NOMO-1 treated with DMSO at 0.1 percent for 48 hours (cell line): ENCODE results near the gene TESMIN.

ENCODE experiments used
- DNase-seq: peaks from one replicate; lab custom pipeline; 2025; ENCODE audit not compliant: unreplicated experiment; lab: John Stamatoyannopoulos, UW

The TESMIN gene

GRCh38 chr11:68684385-68685356 is 66.6 kb downstream of the TESMIN start, which contains the start of gene GAL:
GAL (plus strand) TSS chr11:68684544; CDS start chr11:68684924, 380 bp downstream.
- DNase-seq, result no peak

DNA sequence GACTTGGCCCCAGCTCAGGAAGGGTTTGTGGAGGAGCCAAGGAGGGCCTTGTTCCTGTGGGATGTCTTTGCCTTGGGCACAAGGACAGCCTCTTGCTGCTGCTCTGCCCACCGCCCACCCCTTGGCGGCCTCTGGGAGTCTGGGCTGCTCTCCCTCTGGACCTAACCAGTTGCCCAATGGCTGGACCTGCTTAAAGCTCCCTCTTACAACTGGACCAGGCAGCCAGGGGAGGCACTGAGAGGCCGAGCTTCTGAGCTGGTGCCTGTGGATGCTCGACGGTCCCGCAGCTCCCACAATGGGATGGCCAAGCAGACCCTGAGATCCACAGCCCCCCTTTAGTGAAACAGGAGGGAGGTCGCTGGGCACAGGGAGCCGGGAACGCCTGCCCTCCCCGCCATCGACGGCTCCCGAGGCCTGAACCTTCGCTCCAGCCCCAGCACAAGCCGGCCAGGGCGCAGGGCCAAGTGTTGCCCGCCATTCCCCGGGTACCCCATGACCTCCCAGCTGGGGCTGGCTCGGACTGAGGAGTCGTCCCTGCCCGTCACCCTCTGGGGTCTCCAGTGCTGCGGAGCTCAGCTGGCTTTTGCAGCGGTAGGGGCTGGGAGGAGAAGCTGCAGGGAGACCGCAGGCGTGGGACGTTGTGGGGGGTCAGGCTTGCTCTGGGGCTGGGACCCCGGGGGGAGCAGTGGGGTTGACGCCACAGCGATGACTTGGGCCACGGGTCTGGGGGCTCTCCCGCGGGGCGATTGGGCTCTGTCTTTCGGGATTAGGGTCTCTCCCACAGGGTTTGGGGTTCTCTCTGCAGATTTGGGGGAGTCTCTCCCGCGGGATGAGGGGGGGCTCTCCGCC is 67.6 kb downstream of the TESMIN start:
- no peak for DNase-seq

DNA sequence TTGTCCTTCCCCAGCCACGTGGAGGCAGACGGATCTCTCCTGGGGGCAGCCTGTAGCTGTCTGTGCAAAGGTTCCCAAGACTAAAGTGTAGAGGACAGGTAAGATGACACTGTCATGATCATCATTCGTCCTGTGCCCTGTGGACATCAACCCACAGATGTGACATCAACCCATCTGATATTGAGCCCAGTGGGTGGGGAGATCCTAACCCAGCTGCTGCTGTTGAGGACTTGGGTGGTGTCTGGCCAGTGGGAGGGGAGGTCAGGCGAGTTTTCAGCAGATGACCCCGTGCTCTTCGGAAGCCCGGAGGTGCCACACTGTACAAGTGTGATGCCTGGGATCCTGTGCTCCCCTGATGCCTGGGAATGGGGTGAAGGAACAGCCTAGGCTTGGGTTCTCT is 68.2 kb downstream of the TESMIN start:
- no peak for DNase-seq

DNA sequence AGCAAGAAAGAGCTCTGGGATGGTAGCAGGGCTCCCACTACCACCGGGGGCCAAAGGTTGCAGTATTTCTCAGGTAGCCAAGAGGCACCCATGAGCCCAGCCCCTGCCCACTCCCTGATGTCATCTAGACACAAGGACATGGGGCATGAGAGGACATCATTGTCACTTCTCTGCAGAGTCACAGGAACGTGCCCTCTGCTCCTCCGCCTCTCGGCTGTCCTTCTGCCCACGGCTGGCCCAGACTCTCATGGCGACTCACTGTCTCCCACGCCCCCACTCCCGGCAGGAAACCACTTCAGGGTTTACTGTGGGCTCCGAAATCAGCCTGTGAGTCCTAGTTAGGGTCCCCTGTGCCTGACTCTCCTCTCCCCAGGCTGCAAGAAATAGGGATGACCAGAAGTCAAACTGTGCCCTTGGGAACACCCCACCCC is 68.8 kb downstream of the TESMIN start:
- DNase-seq, result peak; percentile 52

- DNase-seq, result no peak
Observed at GRCh38 chr11:68680541-68681231, 70.6 kb downstream of the TESMIN start.

DNA sequence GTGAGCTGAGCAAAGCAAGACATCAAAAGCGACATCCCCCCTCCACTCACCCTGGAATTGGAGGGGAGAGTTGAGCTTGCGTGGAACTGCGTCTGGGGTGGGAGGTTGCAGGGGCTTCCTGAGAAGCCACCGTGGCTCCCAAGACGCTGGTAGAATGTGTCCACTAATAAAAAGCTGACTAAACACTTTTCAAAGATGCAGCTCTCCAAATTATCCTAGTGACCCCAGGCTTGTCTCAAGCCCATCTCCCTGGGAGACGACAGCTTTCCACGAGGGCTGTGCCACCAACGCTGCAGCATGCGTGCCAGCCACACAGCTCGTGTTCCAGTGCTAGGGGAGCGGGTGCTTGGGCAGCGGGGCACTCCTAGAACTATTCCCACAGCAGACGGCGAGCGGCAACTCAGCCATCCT is 73.3 kb downstream of the TESMIN start:
- no peak for DNase-seq

- no peak for DNase-seq
Observed at GRCh38 chr11:68677432-68677831, 73.9 kb downstream of the TESMIN start.

DNA sequence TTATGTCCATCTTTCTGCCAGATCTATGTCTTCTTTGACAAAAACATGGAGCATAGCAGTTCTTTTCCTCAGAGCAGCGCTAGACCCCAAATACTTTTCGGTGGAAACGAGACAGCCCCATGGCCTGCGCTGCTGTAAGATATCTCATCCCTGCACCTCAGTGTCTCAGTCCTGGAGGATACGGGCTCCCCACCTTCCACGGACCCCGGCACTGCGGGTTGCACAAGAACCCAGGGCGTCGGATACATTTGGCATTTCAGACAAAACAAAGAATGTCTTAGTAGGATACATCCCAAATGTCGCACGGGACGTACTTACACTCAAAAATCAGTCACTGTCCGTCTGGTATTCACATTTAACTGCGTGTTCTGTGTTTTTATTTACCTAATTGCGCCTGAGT is 76.9 kb downstream of the TESMIN start:
- no peak for DNase-seq

DNA sequence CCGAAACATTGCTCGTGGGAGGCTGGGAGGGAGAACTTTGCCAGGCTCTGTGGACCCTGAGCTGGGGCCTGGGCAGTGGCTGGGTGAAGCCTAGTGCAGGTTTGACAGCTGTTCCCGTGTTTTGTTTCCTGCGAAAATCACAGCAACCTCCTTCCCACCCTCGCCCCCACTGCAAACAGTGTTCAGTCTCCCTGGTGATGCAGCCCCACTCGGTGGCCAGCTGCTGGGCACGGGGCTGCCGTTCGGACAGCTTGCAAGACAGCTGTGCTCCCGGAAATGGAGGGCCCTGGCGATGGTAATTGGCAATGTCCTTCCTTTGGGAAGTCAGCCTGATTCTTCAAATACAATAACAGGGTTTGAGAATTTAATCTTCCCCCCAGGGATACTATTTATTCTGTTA is 77.3 kb downstream of the TESMIN start:
- no peak for DNase-seq

DNA sequence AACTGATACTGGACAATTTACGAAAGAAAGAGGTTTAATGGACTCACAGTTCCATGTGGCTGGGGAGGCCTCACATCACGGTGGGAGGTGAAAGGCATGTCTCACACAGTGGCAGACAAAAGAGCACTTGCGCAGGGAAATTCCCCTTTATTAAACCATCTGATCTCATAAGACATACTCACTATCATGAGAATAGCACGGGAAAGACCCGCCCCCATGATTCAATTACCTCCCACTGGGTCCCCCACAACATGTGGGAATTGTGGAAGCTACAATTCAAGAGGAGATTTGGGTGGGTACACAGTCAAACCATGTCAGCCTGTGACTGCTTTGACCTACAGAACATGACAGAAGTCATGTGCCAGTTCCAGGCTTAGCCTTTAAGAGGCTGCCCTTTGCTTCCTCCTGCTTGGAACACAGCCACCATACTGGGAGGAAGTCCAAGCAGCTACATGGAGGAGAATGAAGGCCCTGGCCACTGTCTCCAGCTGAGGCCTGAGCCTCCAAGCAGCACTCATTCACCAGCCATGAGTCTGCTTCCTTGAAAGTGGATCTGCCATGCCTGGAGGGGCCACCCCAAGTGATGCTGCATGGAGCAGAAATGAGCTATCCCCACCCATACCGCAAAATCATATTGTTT is 77.9 kb downstream of the TESMIN start:
- no peak for DNase-seq

GRCh38 chr11:68670208-68670992 is 80.9 kb downstream of the TESMIN start:
- no peak for DNase-seq

- DNase-seq, result no peak
Observed at GRCh38 chr11:68669301-68670090, 81.8 kb downstream of the TESMIN start.

DNA sequence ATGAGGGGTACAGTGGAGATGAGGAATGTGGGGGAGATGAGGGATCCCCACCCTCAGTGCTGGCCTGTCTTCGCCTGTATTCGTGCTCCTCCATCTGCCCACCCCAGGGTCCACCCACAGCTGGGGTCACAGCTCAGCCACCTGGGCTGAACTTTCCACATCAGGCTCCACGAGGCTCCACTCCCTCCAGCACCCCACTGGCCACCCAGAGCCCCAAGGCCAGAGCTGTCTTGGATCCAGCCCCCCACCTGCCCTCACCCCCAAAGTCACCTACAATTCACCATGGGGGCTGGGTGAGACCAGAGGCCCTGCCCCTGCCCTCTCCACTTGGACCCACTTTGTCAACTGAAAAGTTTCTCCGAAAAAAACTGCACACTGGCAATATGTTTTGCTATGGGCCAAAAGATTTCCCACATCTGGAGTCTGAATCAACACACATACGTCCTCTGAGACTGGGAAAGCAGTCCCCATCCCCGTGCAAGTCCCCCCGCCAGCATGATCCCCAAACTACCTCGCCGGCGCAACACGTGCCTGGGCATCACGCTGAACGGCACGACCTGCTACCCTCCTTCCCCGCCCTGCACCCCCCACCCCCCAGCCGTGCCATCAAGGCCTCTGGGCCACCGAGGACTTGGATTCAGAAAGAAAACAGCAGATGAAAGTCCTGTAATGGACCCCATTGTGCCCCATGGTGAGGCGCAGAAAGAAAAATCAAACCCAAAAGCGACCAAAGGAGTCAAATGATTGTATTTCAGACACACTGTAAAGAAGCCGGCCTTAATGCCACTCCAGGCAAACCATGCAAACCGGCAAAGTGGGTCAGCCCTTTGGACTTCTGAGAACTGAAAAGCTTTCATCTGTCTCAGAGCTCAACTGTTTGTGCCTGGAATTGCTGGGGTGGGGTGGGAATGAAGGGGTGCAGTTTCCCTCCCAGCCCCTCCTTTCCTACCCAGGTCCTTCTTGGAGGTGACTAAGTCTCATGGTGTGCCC is 83.5 kb downstream of the TESMIN start:
- no peak for DNase-seq

DNA sequence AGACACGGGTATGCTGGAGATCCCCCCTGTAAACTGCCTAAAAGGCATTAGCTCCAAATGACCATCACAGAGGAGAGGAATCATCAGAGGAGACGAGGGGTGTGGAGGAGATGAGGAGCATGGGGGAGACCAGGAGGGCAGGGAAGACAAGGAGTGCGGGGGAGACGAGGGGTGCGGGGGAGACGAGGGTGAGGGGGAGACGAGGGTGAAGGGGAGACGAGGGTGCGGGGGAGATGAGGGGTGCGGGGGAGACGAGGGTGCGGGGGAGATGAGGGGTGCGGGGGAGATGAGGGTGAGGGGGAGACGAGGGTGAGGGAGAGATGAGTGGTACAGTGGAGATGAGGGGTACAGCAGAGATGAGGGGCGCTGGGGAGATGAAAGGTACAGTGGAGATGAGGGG is 84.5 kb downstream of the TESMIN start:
- DNase-seq, result no peak

DNA sequence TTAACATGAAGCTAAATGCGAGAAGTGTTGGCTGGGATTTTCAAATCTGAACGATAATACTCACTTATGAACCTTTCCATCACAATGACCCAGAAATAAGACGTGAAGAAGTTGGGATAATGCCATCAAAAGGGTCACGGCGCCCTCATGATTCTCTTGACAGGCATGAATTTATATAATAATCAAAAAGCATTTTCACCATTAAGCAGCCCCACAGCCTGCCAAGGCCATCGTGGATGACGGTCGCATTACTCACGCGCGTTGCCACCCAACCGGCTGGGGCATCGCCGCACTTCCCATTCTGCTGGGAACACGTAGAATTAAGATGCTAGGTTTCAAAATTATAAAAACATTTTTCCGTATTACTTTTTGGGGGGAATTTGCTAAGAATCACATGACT is 85.9 kb downstream of the TESMIN start:
- no peak for DNase-seq

- no peak for DNase-seq
Observed at GRCh38 chr11:68664906-68665305, 86.4 kb downstream of the TESMIN start.

DNA sequence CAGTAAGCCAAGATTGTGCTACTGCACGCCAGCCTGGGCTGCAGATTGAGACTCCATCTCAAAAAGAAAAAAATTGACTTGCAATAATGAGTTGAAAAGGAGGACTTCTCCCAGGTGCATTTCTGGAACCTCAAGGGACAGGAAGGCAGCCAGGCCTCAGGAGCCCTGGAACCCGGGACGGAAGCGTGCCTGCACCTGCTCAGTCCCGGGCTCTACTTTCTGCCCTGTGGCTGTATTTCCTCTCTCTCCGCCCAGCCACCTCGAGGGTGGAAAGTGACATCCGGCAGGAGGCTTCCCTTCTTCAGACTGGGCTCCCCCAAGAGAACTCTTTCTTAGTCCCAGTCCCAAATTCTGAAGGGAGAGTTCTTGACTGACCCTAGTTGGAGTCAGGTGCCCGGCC is 87.2 kb downstream of the TESMIN start:
- no peak for DNase-seq

DNA sequence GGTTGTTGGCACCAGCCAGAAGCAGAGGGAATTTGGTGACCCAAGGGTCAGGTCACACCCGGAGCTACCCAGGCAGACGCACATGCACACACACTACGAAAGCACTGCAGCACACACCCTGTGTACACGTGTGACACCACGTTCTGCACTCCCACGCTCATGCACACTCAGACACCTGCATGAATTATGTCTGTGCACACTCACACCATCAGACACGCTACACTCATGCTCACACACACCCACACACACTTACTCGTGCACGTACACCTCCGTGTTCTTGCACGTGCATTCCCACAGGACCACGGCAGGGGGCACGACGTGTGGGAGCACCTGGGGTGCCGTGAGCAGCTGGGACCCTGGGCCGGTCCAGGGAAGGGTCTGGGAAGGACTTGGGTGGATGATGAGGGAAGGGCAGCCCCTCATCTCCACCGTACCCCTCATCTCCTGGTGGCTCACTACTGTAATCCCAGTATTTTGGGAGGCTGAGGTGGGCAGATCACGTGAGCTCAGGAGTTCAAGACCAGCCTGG is 87.8 kb downstream of the TESMIN start:
- no peak for DNase-seq
